GM23338 (cell line): ENCODE data around the gene KCNMA1. TPM values are rescaled to one million over a fixed set of nuclear protein-coding genes. Genes with fewer than 3 reads are reported as not detected.

Source experiments
- ATAC-seq: fragments of 200-7000 bp; cut with Tn5 transposase; 3 replicates; pipeline ENCODE4 v1.9.1; 2020
- DNase-seq: peaks from one replicate; pipeline ENCODE4 v3.0.0-alpha.2; 2015; ENCODE audit warnings: low spot score
- H2AFZ ChIP-seq: fragments of 200-600 bp; sonication (generic); 2 replicates; pipeline ENCODE4 v1.8.0; 2016; ENCODE audit warnings: antibody characterized with exemption, mild to moderate bottlenecking, moderate library complexity
- H3F3A ChIP-seq: fragments of 200-600 bp; sonication (generic); replicated peaks from 2 replicates; pipeline ENCODE4 v1.8.0; 2017; ENCODE audit warnings: antibody characterized with exemption, mixed run types, low read depth
- H3K27ac ChIP-seq: fragments of 200-600 bp; sonication (generic); 2 replicates; pipeline ENCODE4 v1.6.1; 2016; ENCODE audit warnings: low read depth
- H3K27me3 ChIP-seq: fragments of 200-600 bp; sonication (generic); 2 replicates; pipeline ENCODE4 v1.8.0; 2016; ENCODE audit warnings: mild to moderate bottlenecking, mixed run types, moderate library complexity; ENCODE audit not compliant: insufficient read depth
- H3K36me3 ChIP-seq: fragments of 200-600 bp; sonication (generic); 2 replicates; pipeline ENCODE4 v1.8.0; 2016; ENCODE audit warnings: mild to moderate bottlenecking; ENCODE audit not compliant: insufficient read depth
- H3K4me1 ChIP-seq: fragments of 200-600 bp; sonication (generic); 2 replicates; pipeline ENCODE4 v1.8.0; 2016; ENCODE audit warnings: mild to moderate bottlenecking, moderate library complexity; ENCODE audit not compliant: insufficient read depth
- H3K4me2 ChIP-seq: fragments of 200-600 bp; sonication (generic); 2 replicates; pipeline ENCODE4 v1.7.1; 2017; ENCODE audit warnings: mixed run types
- H3K4me3 ChIP-seq: fragments of 200-600 bp; sonication (generic); 2 replicates; pipeline ENCODE4 v1.6.1; 2016; ENCODE audit warnings: mixed run types
- H3K79me2 ChIP-seq: fragments of 200-600 bp; sonication (generic); replicated peaks from 2 replicates; pipeline ENCODE4 v1.8.0; 2017; ENCODE audit warnings: mild to moderate bottlenecking; ENCODE audit not compliant: insufficient read depth
- H3K9me2 ChIP-seq: fragments of 200-600 bp; sonication (generic); 2 replicates; pipeline ENCODE4 v1.8.0; 2017; ENCODE audit not compliant: insufficient read depth
- H4K20me1 ChIP-seq: fragments of 200-600 bp; sonication (generic); replicated peaks from 2 replicates; pipeline ENCODE4 v1.8.0; 2017; ENCODE audit warnings: mild to moderate bottlenecking; ENCODE audit not compliant: insufficient read depth
- H3K27ac Mint-ChIP-seq: 2 replicates; pipeline ENCODE4 v1.8.0; 2020; ENCODE audit warnings: inconsistent platforms, mild to moderate bottlenecking, moderate library complexity, mixed read lengths
- H3K27me3 Mint-ChIP-seq: 3 replicates; pipeline ENCODE4 v1.8.0; 2022; ENCODE audit warnings: low read depth, mild to moderate bottlenecking, moderate library complexity, mixed read lengths, inconsistent platforms; ENCODE audit not compliant: insufficient read depth, poor library complexity
- H3K36me3 Mint-ChIP-seq: 3 replicates; pipeline ENCODE4 v1.8.0; 2021; ENCODE audit warnings: low read depth, mild to moderate bottlenecking, inconsistent platforms, moderate library complexity, mixed read lengths
- H3K4me1 Mint-ChIP-seq: 3 replicates; pipeline ENCODE4 v1.8.0; 2020; ENCODE audit warnings: mild to moderate bottlenecking, inconsistent platforms, mixed read lengths
- H3K4me3 Mint-ChIP-seq: 3 replicates; pipeline ENCODE4 v1.8.0; 2021; ENCODE audit warnings: moderate library complexity, mild to moderate bottlenecking, inconsistent platforms, mixed read lengths
- H3K9me3 Mint-ChIP-seq: 3 replicates; pipeline ENCODE4 v1.8.0; 2020; ENCODE audit warnings: moderate library complexity, mild to moderate bottlenecking, inconsistent platforms, mixed read lengths
- CREB1 ChIP-seq: fragments of 250-450 bp; sonication (Bioruptor Pico); IDR thresholded peaks from 2 replicates; pipeline ENCODE4 v1.5.0; 2020; ENCODE audit warnings: low read depth, mild to moderate bottlenecking, moderate library complexity
- CTCF ChIP-seq, 2 experiments: fragments of 200-600 bp in 1 of 2; sonication (generic) in 1 of 2; conservative IDR thresholded peaks; 2 replicates each; pipeline versions ENCODE4 v1.5.1 to v1.6.1; 2016 to 2017; ENCODE audit warnings: antibody characterized with exemption in 2 of 2, low read depth in 2 of 2, mild to moderate bottlenecking in 2 of 2, moderate library complexity in 1 of 2
- ETS1 ChIP-seq: IDR thresholded peaks from 2 replicates; pipeline ENCODE4 v1.6.1; 2016; ENCODE audit warnings: antibody characterized with exemption
- EZH2 ChIP-seq: fragments of 200-600 bp; sonication (generic); IDR thresholded peaks from one replicate; pipeline ENCODE4 v1.8.0; 2017; ENCODE audit warnings: antibody characterized with exemption, mild to moderate bottlenecking, low read depth; ENCODE audit not compliant: unreplicated experiment
- EZH2phosphoT487 ChIP-seq: fragments of 200-600 bp; sonication (generic); IDR thresholded peaks from one replicate; pipeline ENCODE4 v1.8.1; 2018; ENCODE audit warnings: antibody characterized with exemption; ENCODE audit not compliant: unreplicated experiment
- JUNB ChIP-seq: IDR thresholded peaks from one replicate; pipeline ENCODE4 v1.6.1; 2016; ENCODE audit warnings: antibody characterized with exemption; ENCODE audit not compliant: unreplicated experiment
- NANOG ChIP-seq: IDR thresholded peaks from 2 replicates; pipeline ENCODE4 v1.6.1; 2016; ENCODE audit warnings: antibody characterized with exemption, borderline replicate concordance
- POLR2AphosphoS5 ChIP-seq: IDR thresholded peaks from 2 replicates; pipeline ENCODE4 v1.6.1; 2016; ENCODE audit warnings: antibody characterized with exemption, low read depth
- REST ChIP-seq: IDR thresholded peaks from one replicate; pipeline ENCODE4 v1.6.1; 2018; ENCODE audit warnings: antibody characterized with exemption; ENCODE audit not compliant: unreplicated experiment
- STAT1 ChIP-seq: IDR thresholded peaks from one replicate; pipeline ENCODE4 v1.6.1; 2016; ENCODE audit warnings: antibody characterized with exemption; ENCODE audit not compliant: unreplicated experiment
- ZNF114 ChIP-seq: fragments of 250-450 bp; sonication (Bioruptor Pico); IDR thresholded peaks from 2 replicates; pipeline ENCODE4 v1.5.0; 2020; ENCODE audit warnings: mild to moderate bottlenecking, moderate library complexity
- ZNF331 ChIP-seq: fragments of 250-450 bp; sonication (Bioruptor Pico); IDR thresholded peaks from 2 replicates; pipeline ENCODE4 v1.5.0; 2020; ENCODE audit warnings: low read depth, mild to moderate bottlenecking, moderate library complexity
- ZNF462 ChIP-seq: fragments of 250-450 bp; sonication (Bioruptor Pico); IDR thresholded peaks from 2 replicates; pipeline ENCODE4 v1.5.0; 2020; ENCODE audit warnings: mild to moderate bottlenecking, moderate library complexity
- polyA plus RNA-seq: library from polyadenylated mRNA; unstranded; fragments of >200 nt; fragmentation: Nextera tagmentation; extraction: Ambion mirVana; gene quantifications from 2 replicates; pipeline ENCODE4 v1.2.1, GENCODE V29; 2016
- total RNA-seq: library from RNA; depleted of rRNA; stranded (reverse); fragments of >200 nt; shearing (Covaris generic); gene quantifications from 2 replicates; pipeline ENCODE4 v1.2.3, GENCODE V29; 2014

KCNMA1 gene
- total and polyA plus RNA-seq, 2 experiments from 2014 or later = 8.2 to 9.0 TPM

- TF ChIP-seq STAT1 (no peak), POLR2AphosphoS5 (no peak), ZNF462 (CRISPR knock-in tag) (no peak), NANOG (no peak), CREB1 (CRISPR knock-in tag) (no peak), ZNF114 (CRISPR knock-in tag) (no peak)
These were observed 654.0 kb downstream of the KCNMA1 start (continued) for GRCh38 chr10:76983624-76984023.

GRCh38 chr10:76982671-76983070 lies 654.9 kb downstream of the KCNMA1 start:
- H3K9me3 Mint-ChIP-seq = no peaks in the 10 kb centered on the region
- H3K36me3 Mint-ChIP-seq = no peaks in the 10 kb centered on the region
- Histone ChIP-seq H2AFZ (no peak overlapping the region), H3K9me2 (0 out of 2 replicates have a peak, but pooled peaks cover 6% of the 10 kb centered on the region), H3K36me3 (no peaks in the 10 kb centered on the region), H3K4me1 (peaks cover 7% of the 10 kb centered on the region; the same call in 1 of the 2 replicates), H3K27ac (no peak overlapping the region), H3K4me3 (no peak overlapping the region), H3K79me2 (no peaks in the 10 kb centered on the region), H3K4me2 (no peak overlapping the region), H3K27me3 (no peaks in the 10 kb centered on the region), H4K20me1 (no peaks in the 10 kb centered on the region), H3F3A (no peaks in the 10 kb centered on the region)
- TF ChIP-seq ZNF114 (CRISPR knock-in tag) (no peak), REST (no peak), EZH2 (no peak), STAT1 (no peak), ETS1 (no peak), ZNF331 (no peak), NANOG (no peak), CTCF (conservative IDR thresholded peaks at IDR 0.05; ENCODE audit: low read depth in 2 of 2) (no peak), EZH2phosphoT487 (no peak), POLR2AphosphoS5 (no peak), CREB1 (CRISPR knock-in tag) (no peak), JUNB (no peak)
- H3K27me3 Mint-ChIP-seq = peaks cover 1% of the 10 kb centered on the region
- no peak for DNase-seq
- no peak for ATAC-seq
- H3K4me1 Mint-ChIP-seq = peaks cover 16% of the 10 kb centered on the region
- H3K27ac Mint-ChIP-seq = no peak overlapping the region
- H3K4me3 Mint-ChIP-seq = no peak overlapping the region
